Fibroblast of villous mesenchyme (primary cell): Measurements from ENCODE around the gene PCDHGB6. TPM values are rescaled to one million over a fixed set of nuclear protein-coding genes. Genes with fewer than 3 reads are reported as not detected.
A peak's percentile ranks its signal among the peaks of the same experiment; 100 is the strongest.
"Not testable (repeated sequence)": the region's sequence is repeated elsewhere in the genome, so short reads cannot be mapped to it uniquely, and the experiment has no call there.

Experiments used
- DNase-seq: peaks from one replicate; pipeline ENCODE4 v3.0.0-alpha.2; 2010; ENCODE audit warnings: low read depth
- H3K4me3 ChIP-seq: 2 replicates; pipeline ENCODE4 v1.5.1; 2011; ENCODE audit warnings: low read depth, mild to moderate bottlenecking, low read length
- CTCF ChIP-seq: IDR thresholded peaks from 2 replicates; pipeline ENCODE4 v1.5.1; 2012; ENCODE audit warnings: low read depth, mild to moderate bottlenecking, low read length; ENCODE audit not compliant: insufficient read depth
- total RNA-seq: library from RNA; depleted of rRNA; stranded (reverse); fragments of >200 nt; gene quantifications from 2 replicates; pipeline ENCODE4 v1.2.3, GENCODE V29; 2012

The PCDHGB6 gene
- total RNA-seq, 1 donor: 4.3 TPM

DNA sequence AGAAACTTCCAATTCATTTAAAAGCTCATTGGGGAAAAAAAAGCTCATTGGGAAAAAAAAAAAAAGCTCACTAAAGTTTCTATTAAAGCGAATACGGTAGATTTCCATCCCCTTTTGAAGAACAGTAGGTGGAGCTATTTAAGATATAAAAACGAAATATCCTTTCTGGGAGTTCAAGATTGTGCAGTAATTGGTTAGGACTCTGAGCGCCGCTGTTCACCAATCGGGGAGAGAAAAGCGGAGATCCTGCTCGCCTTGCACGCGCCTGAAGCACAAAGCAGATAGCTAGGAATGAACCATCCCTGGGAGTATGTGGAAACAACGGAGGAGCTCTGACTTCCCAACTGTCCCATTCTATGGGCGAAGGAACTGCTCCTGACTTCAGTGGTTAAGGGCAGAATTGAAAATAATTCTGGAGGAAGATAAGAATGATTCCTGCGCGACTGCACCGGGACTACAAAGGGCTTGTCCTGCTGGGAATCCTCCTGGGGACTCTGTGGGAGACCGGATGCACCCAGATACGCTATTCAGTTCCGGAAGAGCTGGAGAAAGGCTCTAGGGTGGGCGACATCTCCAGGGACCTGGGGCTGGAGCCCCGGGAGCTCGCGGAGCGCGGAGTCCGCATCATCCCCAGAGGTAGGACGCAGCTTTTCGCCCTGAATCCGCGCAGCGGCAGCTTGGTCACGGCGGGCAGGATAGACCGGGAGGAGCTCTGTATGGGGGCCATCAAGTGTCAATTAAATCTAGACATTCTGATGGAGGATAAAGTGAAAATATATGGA, 22.7 kb downstream of the PCDHGB6 start, which contains the start of gene PCDHGA12:
Gene PCDHGA12 (plus strand): TSS at position 176 of the 782 bp plus-strand sequence. CDS start 253 bp downstream, at position 429.
- DNase-seq: peak; percentile 93
- peak within 1 kb of the TSS; percentile 56 for H3K4me3 ChIP-seq
- peak; percentile 67 for TF ChIP-seq CTCF

DNA sequence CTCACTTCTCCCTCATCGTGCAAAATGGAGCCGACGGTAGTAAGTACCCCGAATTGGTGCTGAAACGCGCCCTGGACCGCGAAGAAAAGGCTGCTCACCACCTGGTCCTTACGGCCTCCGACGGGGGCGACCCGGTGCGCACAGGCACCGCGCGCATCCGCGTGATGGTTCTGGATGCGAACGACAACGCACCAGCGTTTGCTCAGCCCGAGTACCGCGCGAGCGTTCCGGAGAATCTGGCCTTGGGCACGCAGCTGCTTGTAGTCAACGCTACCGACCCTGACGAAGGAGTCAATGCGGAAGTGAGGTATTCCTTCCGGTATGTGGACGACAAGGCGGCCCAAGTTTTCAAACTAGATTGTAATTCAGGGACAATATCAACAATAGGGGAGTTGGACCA, 23.5 kb downstream of the PCDHGB6 start:
- no peak for DNase-seq
- TF ChIP-seq CTCF: no peak
- H3K4me3 ChIP-seq: peak overlapping the region; percentile 56

- not testable (repeated sequence) for DNase-seq, H3K4me3 ChIP-seq
These were observed 24.5 kb downstream of the PCDHGB6 start for GRCh38 chr5:141432308-141432707.

DNA sequence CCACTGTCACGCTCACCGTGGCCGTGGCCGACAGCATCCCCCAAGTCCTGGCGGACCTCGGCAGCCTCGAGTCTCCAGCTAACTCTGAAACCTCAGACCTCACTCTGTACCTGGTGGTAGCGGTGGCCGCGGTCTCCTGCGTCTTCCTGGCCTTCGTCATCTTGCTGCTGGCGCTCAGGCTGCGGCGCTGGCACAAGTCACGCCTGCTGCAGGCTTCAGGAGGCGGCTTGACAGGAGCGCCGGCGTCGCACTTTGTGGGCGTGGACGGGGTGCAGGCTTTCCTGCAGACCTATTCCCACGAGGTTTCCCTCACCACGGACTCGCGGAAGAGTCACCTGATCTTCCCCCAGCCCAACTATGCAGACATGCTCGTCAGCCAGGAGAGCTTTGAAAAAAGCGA, 24.9 kb downstream of the PCDHGB6 start:
- H3K4me3 ChIP-seq, DNase-seq: not testable (repeated sequence)

DNA sequence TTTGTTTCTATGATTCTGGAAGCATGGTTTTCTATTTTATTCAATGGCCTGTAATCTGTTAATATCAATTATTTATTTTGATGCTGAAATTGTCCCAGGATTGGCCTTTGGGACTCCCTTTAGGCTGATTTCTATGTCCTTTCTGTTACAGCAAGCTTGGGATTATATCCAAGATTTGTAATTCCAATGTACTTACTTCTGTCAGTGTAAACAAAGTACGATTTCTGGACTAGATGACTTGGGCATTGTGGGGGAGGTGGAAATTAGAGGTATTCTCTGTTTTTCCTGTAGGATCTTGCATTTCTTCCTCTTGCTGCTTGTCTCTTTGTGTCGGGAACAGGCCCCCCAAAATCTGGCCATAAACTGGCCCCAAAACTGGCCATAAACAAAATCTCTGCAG, 26.2 kb downstream of the PCDHGB6 start:
- TF ChIP-seq CTCF: no peak
- H3K4me3 ChIP-seq: no peak overlapping the region
- peak; percentile 15 for DNase-seq

DNA sequence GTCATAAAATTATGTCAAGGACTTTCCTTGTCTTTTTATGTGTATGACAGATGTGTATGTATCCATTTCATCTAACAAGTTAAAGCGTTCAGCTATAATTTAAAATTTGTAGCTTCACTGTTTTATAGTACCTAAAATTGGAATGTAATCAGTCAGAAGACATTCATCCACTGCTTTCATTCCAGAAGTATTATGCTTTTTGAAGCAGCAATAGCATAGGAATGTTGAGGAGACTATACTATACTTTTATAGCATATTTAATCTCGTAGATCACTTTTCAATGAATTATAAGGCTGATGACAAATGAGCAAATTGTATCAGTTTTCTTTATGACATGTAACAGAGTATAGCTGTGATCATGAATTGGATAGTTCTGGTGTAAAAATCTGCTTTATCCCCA, 29.4 kb downstream of the PCDHGB6 start:
- no peak overlapping the region for H3K4me3 ChIP-seq
- DNase-seq: no peak
- no peak for TF ChIP-seq CTCF

GRCh38 chr5:141439411-141440141, 31.8 kb downstream of the PCDHGB6 start:
- no peak overlapping the region for H3K4me3 ChIP-seq
- DNase-seq: no peak
- peak; percentile 8 for TF ChIP-seq CTCF
